ENCODE data around the gene MYO16.

GRCh38 chr13:109154146-109154545, 524.7 kb downstream of the MYO16 start:
- TF ChIP-seq CTCF (IDR thresholded peaks at IDR 0.05), result no peak
- TF ChIP-seq POLR2A (IDR thresholded peaks at IDR 0.05), result no peak
